HepG2 (cell line): ENCODE measurements around the gene P2RY12. TPM values are rescaled to one million over a fixed set of nuclear protein-coding genes. Genes with fewer than 3 reads are reported as not detected.

ENCODE experiments used
- ATAC-seq: fragments of 200-7000 bp; cut with Tn5 transposase; 3 replicates; pipeline ENCODE4 v1.9.1; 2020; ENCODE audit warnings: mild to moderate bottlenecking, moderate library complexity
- BruUV-seq: library from RNA; stranded (reverse); fragments of 400-500 nt; replicated peaks from 2 replicates; lab custom pipeline; 2021; lab: Mats Ljungman, UMichigan
- CTCF ChIA-PET: fragments of 300-600 bp; formaldehyde crosslinking; extraction: SDS; loops from one replicate; lab custom pipeline; 2021; ENCODE audit warnings: low total read pairs, inconsistent platforms, low intra/inter-chr PET ratio; lab: Yijun Ruan, JAX
- POLR2A ChIA-PET: fragments of 350-600 bp; sonication (Branson Sonifier 250); formaldehyde crosslinking; loops from one replicate; lab custom pipeline; 2020; ENCODE audit warnings: antibody characterized with exemption, inconsistent platforms; lab: Yijun Ruan, JAX
- DNase-seq: peaks from one replicate; pipeline ENCODE4 v3.0.0-alpha.2; 2015; ENCODE audit warnings: low spot score
- FAIRE-seq: peaks from 3 replicates; lab custom pipeline; 2011; peaks lifted over from hg19 to GRCh38; lab: Jason Lieb, UNC
- H2AFZ ChIP-seq: one replicate; pipeline ENCODE4 v1.6.1; 2011; ENCODE audit warnings: low read length, inconsistent platforms
- H3K27ac ChIP-seq: fragments of 300-600 bp; 3 replicates; pipeline ENCODE4 v1.8.0; 2011; ENCODE audit warnings: mixed run types, mild to moderate bottlenecking, mixed read lengths, low read length, inconsistent platforms; ENCODE audit not compliant: insufficient read depth; ENCODE audit errors: extremely low read length
- H3K27me3 ChIP-seq, 2 experiments: fragments of 200-600 bp in 1 of 2; 2 replicates in 1 of 2; 3 replicates in 1 of 2; pipeline versions ENCODE4 v1.6.0 to v1.8.0; 2011; ENCODE audit warnings: low read length in 2 of 2, mild to moderate bottlenecking in 2 of 2, moderate library complexity in 2 of 2, inconsistent platforms in 1 of 2; ENCODE audit not compliant: insufficient read depth in 2 of 2, control insufficient read depth in 1 of 2
- H3K36me3 ChIP-seq, 2 experiments: fragments of 200-600 bp in 1 of 2; replicated peaks in 1 of 2; 2 replicates in 1 of 2; 3 replicates in 1 of 2; pipeline versions ENCODE4 v1.5.1 to v1.8.0; 2011; ENCODE audit warnings: low read length in 2 of 2, inconsistent platforms in 1 of 2; ENCODE audit not compliant: insufficient read depth in 2 of 2, control insufficient read depth in 1 of 2
- H3K4me1 ChIP-seq: 2 replicates; pipeline ENCODE4 v1.5.1; 2012; ENCODE audit warnings: low read length, inconsistent platforms; ENCODE audit not compliant: insufficient read depth
- H3K4me2 ChIP-seq: 2 replicates; pipeline ENCODE4 v1.6.0; 2011; ENCODE audit warnings: low read depth, low read length, inconsistent platforms
- H3K4me3 ChIP-seq, 3 experiments: fragments of 200-600 bp in 1 of 3; sonication (generic), shearing (Covaris generic) in 1 of 3; replicated peaks in 1 of 3; 2 replicates each; pipeline ENCODE4 v1.5.1; 2011 to 2016; ENCODE audit warnings: low read length in 3 of 3, inconsistent platforms in 2 of 3, low read depth in 2 of 3, mild to moderate bottlenecking in 2 of 3, control low read depth in 1 of 3, mixed read lengths in 1 of 3; ENCODE audit not compliant: insufficient read depth in 1 of 3
- H3K79me2 ChIP-seq: one replicate; pipeline ENCODE4 v1.6.1; 2011; ENCODE audit warnings: low read length, inconsistent platforms; ENCODE audit not compliant: insufficient read depth
- H3K9ac ChIP-seq: 2 replicates; pipeline ENCODE4 v1.6.0; 2011; ENCODE audit warnings: mild to moderate bottlenecking, low read depth, low read length, inconsistent platforms; ENCODE audit not compliant: insufficient read depth
- H3K9me3 ChIP-seq: 2 replicates; pipeline ENCODE4 v1.5.1; 2012; ENCODE audit warnings: mild to moderate bottlenecking, low read length
- H4K20me1 ChIP-seq: 2 replicates; pipeline ENCODE4 v1.6.0; 2011; ENCODE audit warnings: inconsistent platforms, mild to moderate bottlenecking, low read length, moderate library complexity; ENCODE audit not compliant: insufficient read depth
- CHD2 ChIP-seq: IDR thresholded peaks from 2 replicates; pipeline ENCODE4 v1.6.1; 2011; ENCODE audit warnings: low read depth, low read length, improper control_type of control experiment
- MEIS2 ChIP-seq: sonication (generic); formaldehyde crosslinking; IDR thresholded peaks from 2 replicates; pipeline ENCODE4 v1.9.0; 2021; ENCODE audit warnings: mild to moderate bottlenecking, missing genetic modification reagents
- NPAS2 ChIP-seq: sonication (generic); formaldehyde crosslinking; IDR thresholded peaks from 2 replicates; pipeline ENCODE4 v1.8.0; 2022; ENCODE audit warnings: mild to moderate bottlenecking, missing genetic modification reagents, borderline replicate concordance
- NRL ChIP-seq: sonication (generic); formaldehyde crosslinking; IDR thresholded peaks from 2 replicates; pipeline ENCODE4 v1.5.0; 2020; ENCODE audit warnings: missing genetic modification reagents, mild to moderate bottlenecking, moderate library complexity, borderline replicate concordance
- PCBP2 ChIP-seq: fragments of 200-400 bp; formaldehyde crosslinking; optimal IDR thresholded peaks from 2 replicates; pipeline ENCODE3; 2018; ENCODE audit warnings: low read length, low read depth; ENCODE audit not compliant: poor library complexity, severe bottlenecking
- SRSF4 ChIP-seq: fragments of 200-400 bp; formaldehyde crosslinking; IDR thresholded peaks from one replicate; pipeline ENCODE4 v1.6.1; 2018; ENCODE audit warnings: mild to moderate bottlenecking, low read depth, low read length, moderate library complexity; ENCODE audit not compliant: poor library complexity, severe bottlenecking
- SRY ChIP-seq: sonication (generic); formaldehyde crosslinking; IDR thresholded peaks from 2 replicates; pipeline ENCODE4 v1.8.0; 2022; ENCODE audit warnings: mild to moderate bottlenecking, missing genetic modification reagents
- TARDBP ChIP-seq: sonication (generic); formaldehyde crosslinking; IDR thresholded peaks from 2 replicates; pipeline ENCODE4 v1.8.0; 2022; ENCODE audit warnings: mild to moderate bottlenecking, missing genetic modification reagents
- TEAD2 ChIP-seq: sonication (generic); formaldehyde crosslinking; IDR thresholded peaks from 2 replicates; pipeline ENCODE4 v1.9.0; 2021; ENCODE audit warnings: missing genetic modification reagents
- TGIF2 ChIP-seq: IDR thresholded peaks from 2 replicates; pipeline ENCODE4 v1.6.1; 2016; ENCODE audit warnings: control low read depth, missing compliant biosample characterization
- ZNF205 ChIP-seq: IDR thresholded peaks from 2 replicates; pipeline ENCODE4 v1.6.1; 2018; ENCODE audit warnings: missing biosample characterization, missing genetic modification reagents
- ZNF264 ChIP-seq: sonication (generic); formaldehyde crosslinking; IDR thresholded peaks from 2 replicates; pipeline ENCODE4 v1.4.0; 2020; ENCODE audit warnings: missing genetic modification reagents
- ZNF615 ChIP-seq: sonication (generic); formaldehyde crosslinking; IDR thresholded peaks from 2 replicates; pipeline ENCODE4 v1.5.0; 2020; ENCODE audit warnings: mild to moderate bottlenecking, missing genetic modification reagents, borderline replicate concordance
- ZNF703 ChIP-seq: sonication (generic); formaldehyde crosslinking; IDR thresholded peaks from 2 replicates; pipeline ENCODE4 v1.5.1; 2020; ENCODE audit warnings: missing genetic modification reagents, mild to moderate bottlenecking, moderate library complexity, borderline replicate concordance
- WGBS: methylation state at CpG from one replicate; pipeline ENCODE4 v1.1.6; 2017; ENCODE audit warnings: low lambda C conversion rate; 5-methylcytosine and 5-hydroxymethylcytosine counted together
- in situ Hi-C: cut with HindIII; loops from 2 replicates; pipeline ENCODE4 v1.10.0; 2017; ENCODE audit warnings: low pct_unique_long_range_greater_than_20kb; ENCODE audit not compliant: extremely low pct_ligation_motif_present
- intact Hi-C: fragments of 100-400 bp; cut with micrococcal nuclease; formaldehyde crosslinking; loops from one replicate; pipeline ENCODE4 v1.10.0; 2022; ENCODE audit not compliant: unreplicated experiment
- polyA plus RNA-seq, 8 experiments: library from polyadenylated mRNA; depleted of rRNA in 3 of 8; stranded (reverse) in 7 of 8; unstranded in 1 of 8; fragments of >200 nt; fragmentation: Illumina TruSeq in 4 of 8; extraction: Trizol in 4 of 8; gene quantifications; 2 replicates each; pipeline versions ENCODE4 v1.2.1 to v1.2.3, GENCODE V29; 2011 to 2016; ENCODE audit warnings: low read depth in 4 of 8, missing spikeins in 1 of 8, mixed read lengths in 1 of 8; ENCODE audit not compliant: insufficient read depth in 1 of 8
- total RNA-seq, 5 experiments: library from RNA; depleted of rRNA; stranded (reverse); fragments of >200 nt; fragmentation: Illumina TruSeq; extraction: Trizol; gene quantifications; 2 replicates each; pipeline ENCODE4 v1.2.3, GENCODE V29; 2016; ENCODE audit warnings: low read depth in 1 of 5
- TF ChIP-seq, protein P1 (sequence below): sonication (generic); formaldehyde crosslinking; conservative IDR thresholded peaks from 2 replicates; pipeline ENCODE4 v1.4.0; 2020; ENCODE audit warnings: missing genetic modification reagents

P2RY12 gene
- total and polyA plus RNA-seq, 2 of the 13 experiments (the other 11 are each of a cell fraction or from before 2014, with no cell fraction given) = not detected

DNA sequence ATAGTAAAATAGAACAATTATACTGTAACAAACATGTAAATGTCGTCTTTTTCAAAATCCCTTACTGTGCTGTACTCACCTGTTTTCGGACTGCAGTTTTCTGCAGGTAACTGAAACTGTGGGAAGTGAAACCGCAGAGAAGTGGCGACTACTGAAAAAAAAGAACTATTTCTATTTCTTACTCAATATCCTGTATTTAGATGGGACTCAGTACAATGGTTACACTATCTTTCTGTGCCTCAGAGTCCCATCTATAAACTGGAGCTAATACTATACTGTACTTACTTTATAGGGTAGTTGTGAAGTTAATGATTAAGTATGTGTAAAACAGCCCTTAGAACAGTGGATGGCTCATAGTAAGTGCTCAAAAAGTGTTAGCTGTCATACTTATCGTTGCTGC, 14.3 kb upstream of the P2RY12 start:
- POLR2A ChIA-PET = no interaction called here
- Histone ChIP-seq H3K27ac (no peak overlapping the region), H3K4me3 (no peak overlapping the region), H3K4me1 (no peaks in the 10 kb centered on the region), H2AFZ (no peak overlapping the region), H4K20me1 (no peaks in the 10 kb centered on the region), H3K9ac (no peak overlapping the region), H3K4me2 (no peak overlapping the region), H3K27me3 (no peaks in the 10 kb centered on the region), H3K9me3 (no peaks in the 10 kb centered on the region), H3K79me2 (no peaks in the 10 kb centered on the region), H3K36me3 (no peaks in the 10 kb centered on the region)
- in situ Hi-C loops = no loop called here
- CTCF ChIA-PET = no interaction called here
- TF ChIP-seq TEAD2 (CRISPR knock-in tag) (no peak), CHD2 (no peak), TGIF2 (CRISPR knock-in tag) (no peak), TARDBP (CRISPR knock-in tag) (no peak), SRSF4 (no peak), MEIS2 (CRISPR knock-in tag) (no peak), ZNF264 (CRISPR knock-in tag) (no peak), PCBP2 (no peak), ZNF703 (no peak), NRL (CRISPR knock-in tag) (no peak), NPAS2 (CRISPR knock-in tag) (no peak), ZNF205 (no peak), SRY (CRISPR knock-in tag) (no peak), ZNF615 (CRISPR knock-in tag) (no peak)
- TF ChIP-seq, protein P1, sequence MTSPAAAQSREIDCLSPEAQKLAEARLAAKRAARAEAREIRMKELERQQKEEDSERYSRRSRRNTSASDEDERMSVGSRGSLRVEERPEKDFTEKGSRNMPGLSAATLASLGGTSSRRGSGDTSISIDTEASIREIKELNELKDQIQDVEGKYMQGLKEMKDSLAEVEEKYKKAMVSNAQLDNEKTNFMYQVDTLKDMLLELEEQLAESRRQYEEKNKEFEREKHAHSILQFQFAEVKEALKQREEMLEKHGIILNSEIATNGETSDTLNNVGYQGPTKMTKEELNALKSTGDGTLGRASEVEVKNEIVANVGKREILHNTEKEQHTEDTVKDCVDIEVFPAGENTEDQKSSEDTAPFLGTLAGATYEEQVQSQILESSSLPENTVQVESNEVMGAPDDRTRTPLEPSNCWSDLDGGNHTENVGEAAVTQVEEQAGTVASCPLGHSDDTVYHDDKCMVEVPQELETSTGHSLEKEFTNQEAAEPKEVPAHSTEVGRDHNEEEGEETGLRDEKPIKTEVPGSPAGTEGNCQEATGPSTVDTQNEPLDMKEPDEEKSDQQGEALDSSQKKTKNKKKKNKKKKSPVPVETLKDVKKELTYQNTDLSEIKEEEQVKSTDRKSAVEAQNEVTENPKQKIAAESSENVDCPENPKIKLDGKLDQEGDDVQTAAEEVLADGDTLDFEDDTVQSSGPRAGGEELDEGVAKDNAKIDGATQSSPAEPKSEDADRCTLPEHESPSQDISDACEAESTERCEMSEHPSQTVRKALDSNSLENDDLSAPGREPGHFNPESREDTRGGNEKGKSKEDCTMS (CRISPR knock-in tag) = no peak
- BruUV-seq = no TSS peak
- FAIRE-seq (no peak), ATAC-seq (no peak; the same call in 2 of the 3 replicates), DNase-seq (peak; percentile 3)
- WGBS = 24% methylated on average over 5 of the region's 5 CpGs
- intact Hi-C loops = no loop called here
